HUES6 (cell line): ENCODE measurements around the gene GLG1.

Experiments
- H3K27ac ChIP-seq: 2 replicates; pipeline ENCODE4 v1.7.0; 2013; ENCODE audit warnings: low read depth, mild to moderate bottlenecking, low read length, inconsistent platforms
- H3K27me3 ChIP-seq: 2 replicates; pipeline ENCODE4 v1.6.1; 2013; ENCODE audit warnings: low read length; ENCODE audit not compliant: control insufficient read depth, insufficient read depth
- H3K36me3 ChIP-seq: 2 replicates; pipeline ENCODE4 v1.6.1; 2013; ENCODE audit warnings: low read length; ENCODE audit not compliant: control insufficient read depth, insufficient read depth
- H3K4me1 ChIP-seq: 2 replicates; pipeline ENCODE4 v1.6.1; 2013; ENCODE audit warnings: low read length; ENCODE audit not compliant: control insufficient read depth, insufficient read depth
- H3K4me3 ChIP-seq: 2 replicates; pipeline ENCODE4 v1.5.1; 2013; ENCODE audit warnings: low read depth, low read length
- H3K9ac ChIP-seq: one replicate; pipeline ENCODE4 v1.6.1; 2013; ENCODE audit warnings: mild to moderate bottlenecking, low read length
- H3K9me3 ChIP-seq: 2 replicates; pipeline ENCODE4 v1.6.1; 2013; ENCODE audit warnings: low read depth, low read length; ENCODE audit not compliant: control insufficient read depth, insufficient read depth

Gene GLG1

DNA sequence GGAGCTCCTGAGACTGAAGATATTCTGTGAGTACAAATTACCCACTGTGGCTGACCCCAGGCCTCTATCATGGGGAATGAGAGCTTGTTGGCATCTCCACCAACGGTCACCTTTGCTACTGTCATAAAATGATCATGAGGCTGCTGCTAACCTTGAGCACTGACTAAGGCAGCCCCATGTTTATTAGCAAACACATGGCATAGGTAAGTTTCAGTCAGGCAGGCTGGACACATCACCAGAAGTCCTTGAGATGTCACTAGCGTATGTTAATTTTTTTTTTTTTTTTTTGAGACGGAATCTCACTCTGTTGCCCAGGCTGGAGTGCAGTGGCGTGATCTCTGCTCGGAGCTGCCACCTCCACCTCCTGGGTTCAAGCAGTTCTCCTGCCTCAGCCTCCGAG, 1.5 kb upstream of the GLG1 start:
- H3K27ac ChIP-seq = no peak overlapping the region
- no peak overlapping the region for H3K4me3 ChIP-seq
- no peak overlapping the region for H3K9ac ChIP-seq
- H3K27me3 ChIP-seq = no peaks in the 10 kb centered on the region
- no peaks in the 10 kb centered on the region for H3K36me3 ChIP-seq
- no peaks in the 10 kb centered on the region for H3K9me3 ChIP-seq
- peaks cover 20% of the 10 kb centered on the region for H3K4me1 ChIP-seq

DNA sequence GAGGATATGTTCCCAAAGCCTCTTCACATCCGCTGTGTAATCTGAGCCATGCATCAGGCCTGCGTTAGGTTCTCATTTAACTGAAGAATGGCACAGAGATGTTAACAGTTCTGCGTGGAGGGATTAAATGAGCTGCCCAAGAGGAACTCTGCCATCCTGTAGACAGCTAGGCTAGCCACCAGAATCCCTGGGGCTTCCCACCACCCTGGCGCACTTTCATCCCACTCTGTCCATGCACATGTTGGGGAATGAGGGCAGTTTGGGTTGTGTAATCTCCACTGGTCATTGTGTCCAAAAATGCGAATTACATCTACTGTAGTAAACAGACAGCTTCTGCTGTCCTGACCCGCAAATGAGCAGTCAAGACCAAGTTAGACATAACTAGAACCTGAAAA, 1.0 kb upstream of the GLG1 start:
- H3K4me3 ChIP-seq = peak overlapping the region; percentile 89
- H3K36me3 ChIP-seq = no peaks in the 10 kb centered on the region
- H3K4me1 ChIP-seq = peaks cover 20% of the 10 kb centered on the region
- no peaks in the 10 kb centered on the region for H3K27me3 ChIP-seq
- no peak overlapping the region for H3K27ac ChIP-seq
- H3K9ac ChIP-seq = no peak overlapping the region
- no peaks in the 10 kb centered on the region for H3K9me3 ChIP-seq

DNA sequence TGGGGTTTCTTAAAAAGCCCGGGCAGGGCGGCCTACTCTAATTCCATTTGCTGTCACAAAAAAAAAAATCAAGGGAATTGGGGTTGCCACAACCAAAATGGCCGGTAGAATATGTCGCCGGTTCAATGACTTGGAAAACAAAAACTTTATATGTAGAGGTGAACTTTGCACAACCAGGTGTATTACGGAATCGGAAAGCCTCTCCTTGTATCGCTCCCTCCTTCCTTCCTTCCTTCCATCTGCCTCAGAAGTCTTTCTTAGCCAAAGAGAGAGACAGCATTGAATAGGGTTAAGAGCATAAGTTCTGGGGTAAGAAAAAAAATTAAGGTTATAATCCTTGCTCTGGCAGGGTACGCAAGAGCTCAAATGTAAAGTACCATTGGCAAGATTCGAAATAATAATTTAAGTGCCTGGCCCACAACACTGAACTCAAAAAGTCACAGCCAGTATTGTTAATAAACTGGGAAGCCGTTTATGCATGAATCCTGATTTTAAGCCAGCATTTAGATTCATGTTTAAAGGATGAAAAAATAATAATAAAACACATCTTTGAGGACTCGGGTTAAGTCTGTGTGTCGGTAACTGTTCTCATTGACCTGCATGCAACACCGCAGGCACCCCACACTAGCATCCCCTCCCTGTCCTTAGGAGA, 522 bp upstream of the GLG1 start:
- Histone ChIP-seq H3K9ac (peak overlapping the region; percentile 96), H3K4me3 (peak overlapping the region; percentile 89), H3K9me3 (no peaks in the 10 kb centered on the region), H3K27me3 (no peaks in the 10 kb centered on the region), H3K4me1 (peaks cover 20% of the 10 kb centered on the region), H3K27ac (peak overlapping the region; percentile 95), H3K36me3 (0 out of 2 replicates have a peak, but pooled peaks cover 2% of the 10 kb centered on the region)

DNA sequence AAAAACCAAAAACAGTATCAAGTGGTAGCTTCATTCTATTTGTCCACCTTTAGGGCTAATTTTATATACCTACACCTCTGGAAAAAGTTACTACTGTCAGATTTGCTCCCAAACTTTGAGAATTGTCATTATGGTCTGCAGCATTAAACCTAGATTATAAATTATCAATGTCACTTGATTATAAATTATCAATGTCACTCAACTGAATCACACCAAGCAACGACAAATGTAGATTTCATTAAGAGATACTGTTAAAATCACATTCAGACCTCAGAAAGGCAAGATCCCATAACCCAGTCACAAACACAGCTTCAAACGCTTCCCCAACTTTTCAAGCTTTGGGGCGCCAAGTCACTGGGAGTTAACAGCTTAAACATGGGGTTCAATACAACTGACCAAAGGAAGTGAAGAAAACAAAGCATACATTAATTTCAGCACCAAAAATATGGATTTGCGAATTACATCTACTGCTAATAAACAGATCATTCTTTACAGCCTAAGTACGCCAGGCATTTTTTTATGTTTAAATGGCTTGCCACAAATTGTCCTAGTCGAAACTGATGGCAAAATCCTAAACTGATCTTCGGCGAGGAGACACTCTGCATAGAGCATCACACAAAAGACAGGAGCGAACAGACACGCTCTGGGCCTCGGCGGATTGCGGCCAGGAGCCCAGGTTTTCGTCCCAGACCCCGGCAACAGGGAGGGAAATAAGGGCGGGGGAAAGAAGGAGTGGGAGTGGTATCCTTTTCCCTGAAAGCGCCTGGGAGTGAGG, 981 bp downstream of the GLG1 start:
- peak overlapping the region; percentile 96 for H3K9ac ChIP-seq
- H3K4me1 ChIP-seq = peaks cover 30% of the 10 kb centered on the region
- H3K9me3 ChIP-seq = no peaks in the 10 kb centered on the region
- peak overlapping the region; percentile 95 for H3K27ac ChIP-seq
- no peaks in the 10 kb centered on the region for H3K27me3 ChIP-seq
- 0 out of 2 replicates have a peak, but pooled peaks cover 2% of the 10 kb centered on the region for H3K36me3 ChIP-seq
- H3K4me3 ChIP-seq = peak overlapping the region; percentile 89

DNA sequence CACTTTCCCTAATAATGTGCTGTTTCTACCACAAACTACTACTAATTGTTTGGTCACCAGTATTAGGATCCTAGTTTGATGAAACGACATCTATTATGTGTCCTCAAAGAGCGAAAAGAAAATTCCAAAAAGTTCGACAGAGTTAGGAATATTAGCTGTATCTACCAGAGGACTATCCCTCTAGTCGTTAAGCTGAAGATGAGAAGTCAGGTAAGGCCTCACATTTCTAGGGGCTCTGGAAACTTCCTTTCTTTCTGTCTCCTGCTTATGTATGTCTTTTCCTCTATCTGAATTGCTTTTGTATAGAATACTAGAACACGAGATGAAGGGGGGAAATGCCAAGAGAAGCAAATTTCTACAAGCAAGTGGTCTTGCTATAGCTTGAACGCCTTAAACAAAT, 1.6 kb downstream of the GLG1 start:
- Histone ChIP-seq H3K9me3 (no peaks in the 10 kb centered on the region), H3K9ac (no peak overlapping the region), H3K4me1 (peaks cover 30% of the 10 kb centered on the region), H3K27ac (no peak overlapping the region), H3K36me3 (0 out of 2 replicates have a peak, but pooled peaks cover 2% of the 10 kb centered on the region), H3K27me3 (no peaks in the 10 kb centered on the region), H3K4me3 (peak overlapping the region; percentile 89)

DNA sequence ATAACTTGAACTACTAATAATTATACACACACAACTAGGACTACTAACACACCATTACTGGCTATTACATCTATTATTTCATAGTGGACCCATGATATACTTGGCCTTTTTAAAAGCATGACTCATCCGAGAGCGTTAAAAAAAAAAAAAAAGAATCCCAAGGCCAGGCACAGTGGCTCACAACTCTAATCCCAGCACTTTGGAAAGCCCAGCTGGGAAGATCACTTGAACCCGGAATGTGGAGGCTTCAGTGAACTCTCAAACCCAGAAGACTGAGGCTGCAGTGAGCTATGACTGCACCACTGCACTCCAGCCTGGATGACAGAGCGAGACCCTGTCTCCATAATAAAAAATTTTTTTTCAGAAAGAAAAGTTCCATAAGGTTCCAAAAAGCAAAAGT, 3.1 kb downstream of the GLG1 start:
- H3K4me3 ChIP-seq = no peak overlapping the region
- H3K27me3 ChIP-seq = no peaks in the 10 kb centered on the region
- no peak overlapping the region for H3K27ac ChIP-seq
- H3K4me1 ChIP-seq = peaks cover 30% of the 10 kb centered on the region
- no peaks in the 10 kb centered on the region for H3K9me3 ChIP-seq
- 0 out of 2 replicates have a peak, but pooled peaks cover 2% of the 10 kb centered on the region for H3K36me3 ChIP-seq
- H3K9ac ChIP-seq = no peak overlapping the region

DNA sequence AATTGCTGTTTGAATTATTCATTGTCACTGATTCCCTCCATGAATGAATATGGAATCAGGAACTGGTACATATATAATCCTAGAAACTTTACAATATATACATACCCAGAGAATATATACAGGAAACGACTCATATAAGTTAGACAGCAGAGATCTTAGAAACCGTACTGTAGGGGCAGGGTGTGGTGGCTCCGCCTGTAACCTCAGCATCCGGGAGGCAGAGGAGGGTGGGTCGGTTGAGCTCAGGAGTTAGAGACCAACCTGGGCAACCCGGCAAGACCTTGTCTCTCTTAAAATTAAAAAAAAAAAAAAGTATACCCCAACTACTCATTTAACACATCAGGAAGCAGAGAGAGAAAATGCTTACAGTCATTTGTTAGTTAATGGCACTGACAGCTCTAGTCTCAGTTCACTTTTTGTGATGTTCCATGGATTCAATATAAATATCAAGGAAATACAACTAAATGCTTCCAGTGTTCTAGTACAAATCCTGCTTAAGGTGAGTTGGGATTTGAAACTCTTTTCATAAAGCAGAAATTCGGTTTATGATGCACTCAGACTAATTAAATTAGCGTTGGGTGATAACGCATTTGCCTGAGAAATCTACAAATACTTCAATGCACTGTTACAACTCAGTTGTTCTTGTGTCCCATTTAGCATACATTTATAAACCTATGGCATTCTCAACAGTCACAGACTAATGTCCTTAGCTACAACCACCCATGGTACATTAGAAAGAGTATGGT, 5.6 kb downstream of the GLG1 start:
- no peaks in the 10 kb centered on the region for H3K27me3 ChIP-seq
- H3K36me3 ChIP-seq = peaks cover 10% of the 10 kb centered on the region
- H3K9me3 ChIP-seq = no peaks in the 10 kb centered on the region
- peaks cover 19% of the 10 kb centered on the region for H3K4me1 ChIP-seq
- no peak overlapping the region for H3K9ac ChIP-seq
- H3K27ac ChIP-seq = no peak overlapping the region
- no peak overlapping the region for H3K4me3 ChIP-seq

DNA sequence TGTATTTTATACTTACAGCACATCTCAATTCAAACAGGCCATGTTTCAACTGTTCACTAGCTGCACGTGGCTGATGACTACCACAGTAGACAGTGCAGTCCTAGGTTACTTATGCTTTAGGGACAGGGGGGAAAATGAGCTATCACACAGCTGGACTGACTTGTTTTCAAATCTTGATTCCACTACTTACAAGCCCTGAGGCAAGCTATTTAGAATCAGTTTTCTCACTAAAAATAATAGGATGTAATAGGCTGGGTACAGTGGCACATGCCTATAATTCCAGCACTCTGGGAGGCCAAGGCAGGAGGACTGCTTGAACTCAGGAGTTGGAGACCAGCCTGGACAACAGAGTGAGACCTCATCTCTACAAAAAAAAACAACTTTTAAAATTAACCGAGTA, 10.3 kb downstream of the GLG1 start:
- Histone ChIP-seq H3K27me3 (no peaks in the 10 kb centered on the region), H3K9ac (no peak overlapping the region), H3K9me3 (no peaks in the 10 kb centered on the region), H3K27ac (no peak overlapping the region), H3K4me1 (peaks cover 6% of the 10 kb centered on the region), H3K36me3 (peaks cover 8% of the 10 kb centered on the region), H3K4me3 (no peak overlapping the region)

DNA sequence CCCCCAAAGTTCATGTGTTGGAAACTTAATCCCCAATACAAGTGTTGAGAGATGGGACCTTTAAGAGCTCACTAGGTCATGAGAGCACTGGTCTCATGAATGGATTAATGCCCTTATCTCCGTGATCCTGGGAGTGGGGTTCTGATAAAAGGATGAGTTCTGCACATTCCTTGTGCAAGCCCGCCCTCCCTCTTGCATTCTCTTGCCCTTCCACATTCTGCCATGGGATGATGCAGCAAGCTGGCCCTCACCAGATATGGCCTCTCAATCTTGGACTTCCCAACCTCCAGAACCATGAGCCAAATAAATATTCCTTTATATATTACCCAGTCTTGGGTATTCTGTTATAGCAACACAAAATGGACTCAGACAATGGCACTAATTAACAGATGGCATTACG, 14.1 kb downstream of the GLG1 start:
- H3K4me1 ChIP-seq = no peaks in the 10 kb centered on the region
- H3K27me3 ChIP-seq = no peaks in the 10 kb centered on the region
- H3K27ac ChIP-seq = no peak overlapping the region
- no peaks in the 10 kb centered on the region for H3K9me3 ChIP-seq
- no peak overlapping the region for H3K4me3 ChIP-seq
- H3K36me3 ChIP-seq = peaks cover 6% of the 10 kb centered on the region
- H3K9ac ChIP-seq = no peak overlapping the region

DNA sequence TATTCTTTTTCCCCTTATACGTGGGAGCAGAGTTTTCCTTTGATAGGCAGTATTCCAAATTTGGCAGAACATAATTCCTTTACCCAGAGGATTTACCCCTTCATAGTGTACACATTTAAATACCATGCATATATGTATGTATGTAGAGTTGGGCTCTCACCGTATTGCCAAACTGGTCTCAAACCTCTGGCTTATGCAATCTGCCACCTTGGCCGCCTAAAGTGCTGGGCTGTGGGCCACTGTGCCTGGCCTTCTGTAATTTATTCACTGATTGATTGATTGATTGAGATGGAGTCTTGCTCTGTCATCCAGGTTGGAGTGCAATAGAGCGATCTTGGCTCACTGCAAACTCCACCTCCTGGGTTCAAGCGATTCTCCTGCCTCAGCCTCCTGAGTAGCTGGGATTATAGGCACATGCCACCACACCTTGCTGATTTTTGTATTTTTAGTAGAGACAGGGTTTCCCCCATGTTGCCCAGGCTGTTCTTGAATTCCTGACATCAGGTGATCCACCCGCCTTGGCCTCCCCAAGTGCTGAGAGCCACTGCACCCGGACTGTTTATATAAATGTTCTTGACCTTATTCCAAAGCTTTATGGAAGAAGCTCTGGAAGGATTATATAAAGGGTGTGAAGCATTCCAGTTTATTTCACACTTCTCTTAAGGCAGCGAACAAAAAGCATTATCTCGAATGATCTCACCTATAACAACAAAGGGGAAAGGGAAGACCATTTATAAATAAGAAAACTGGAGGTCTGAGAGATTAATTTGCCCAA, 14.9 kb downstream of the GLG1 start:
- no peaks in the 10 kb centered on the region for H3K27me3 ChIP-seq
- H3K27ac ChIP-seq = peak overlapping the region; percentile 6; the same call in 1 of the 2 replicates
- peaks cover 5% of the 10 kb centered on the region for H3K36me3 ChIP-seq
- no peak overlapping the region for H3K9ac ChIP-seq
- no peaks in the 10 kb centered on the region for H3K4me1 ChIP-seq
- no peaks in the 10 kb centered on the region for H3K9me3 ChIP-seq
- H3K4me3 ChIP-seq = no peak overlapping the region
